Retinal pigment epithelial cell (primary cell): ENCODE data around the gene PTPN3.

Experiments used
- DNase-seq: peaks from one replicate; pipeline ENCODE4 v3.0.0-alpha.2; 2010; ENCODE audit warnings: low read depth
- H3K4me3 ChIP-seq: 2 replicates; pipeline ENCODE4 v1.5.1; 2011; ENCODE audit warnings: mild to moderate bottlenecking, low read length, control low read depth, moderate library complexity
- CTCF ChIP-seq: conservative IDR thresholded peaks from 2 replicates; pipeline ENCODE4 v1.5.1; 2011; ENCODE audit warnings: low read depth, low read length, control low read depth, inconsistent platforms

Gene PTPN3

GRCh38 chr9:109459423-109459822, 38.7 kb downstream of the PTPN3 start:
- H3K4me3 ChIP-seq, result no peak overlapping the region
- no peak for TF ChIP-seq CTCF
- DNase-seq, result no peak

DNA sequence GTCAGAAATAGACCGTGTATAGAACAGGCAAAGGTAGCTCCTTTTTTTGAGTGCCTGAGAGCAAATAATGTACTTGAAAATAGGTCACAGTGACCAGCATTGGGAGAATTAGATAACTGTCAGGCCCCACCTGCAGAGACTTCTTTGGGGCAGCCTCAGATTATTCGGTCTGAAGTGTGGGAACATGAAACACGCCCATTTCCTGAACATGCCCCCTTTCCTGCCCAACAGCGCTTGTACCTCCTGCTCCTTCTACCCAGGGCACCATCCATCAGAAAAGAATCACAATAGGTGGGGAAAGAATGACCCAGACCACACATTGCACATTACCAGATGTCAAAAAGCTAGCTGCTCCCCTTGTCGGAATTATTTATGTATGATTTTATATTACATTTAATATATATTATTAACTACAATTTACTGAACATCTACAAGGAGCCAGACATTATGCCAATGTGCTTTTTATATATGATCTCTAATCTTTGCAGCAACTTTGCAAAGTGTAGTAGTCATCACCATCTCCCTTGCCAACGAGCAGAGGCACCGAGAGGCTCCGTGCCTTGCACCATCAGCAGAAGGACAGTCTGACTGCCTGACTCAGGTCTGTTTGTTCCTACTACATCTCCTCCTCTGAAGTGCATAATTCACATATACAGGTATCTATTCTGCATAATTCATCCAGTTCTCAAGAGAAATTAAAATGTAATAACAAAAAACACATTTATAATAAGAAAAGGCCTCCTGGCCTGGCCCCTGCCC, 39.5 kb downstream of the PTPN3 start:
- no peak for DNase-seq
- H3K4me3 ChIP-seq, result no peak overlapping the region
- TF ChIP-seq CTCF, result no peak

DNA sequence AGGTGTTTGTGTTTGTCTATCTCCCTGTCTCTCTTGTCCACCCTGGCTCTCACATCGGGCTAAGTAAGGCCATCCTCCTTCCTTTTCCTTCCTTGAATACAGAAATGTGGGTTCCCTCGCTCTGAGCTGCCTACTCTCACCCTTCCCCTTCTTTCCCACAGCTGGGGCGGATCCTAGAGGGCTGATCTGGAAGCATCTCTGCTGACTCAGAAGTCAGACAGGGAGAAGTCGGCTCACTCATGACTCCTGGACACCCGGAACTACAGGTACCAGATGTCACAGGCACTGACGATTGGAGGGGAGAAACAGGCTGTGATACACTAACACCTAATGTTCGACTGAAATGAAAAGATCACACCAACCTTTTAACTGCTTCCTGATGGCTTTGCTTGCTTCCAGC, 41.3 kb downstream of the PTPN3 start:
- H3K4me3 ChIP-seq, result no peak overlapping the region
- DNase-seq, result no peak
- TF ChIP-seq CTCF, result no peak

DNA sequence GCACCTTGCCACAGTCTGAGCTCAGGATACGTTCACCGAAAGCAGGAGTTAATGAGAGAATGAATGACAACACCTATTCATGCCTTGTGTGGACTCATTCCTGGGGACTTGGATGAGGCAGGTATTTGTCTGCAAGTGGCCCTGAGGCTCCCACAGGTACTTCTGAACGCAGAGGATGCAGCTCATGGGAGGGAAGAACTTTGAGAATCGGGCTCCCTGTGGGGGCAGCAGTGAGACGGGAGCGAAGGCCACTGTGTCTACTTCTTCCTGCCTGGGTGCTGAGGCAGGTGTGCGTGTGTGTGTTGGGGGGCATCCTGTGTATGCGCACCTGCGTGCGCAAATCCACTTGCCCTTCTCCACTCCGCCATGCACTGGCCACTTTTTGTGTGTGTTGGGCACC, 42.2 kb downstream of the PTPN3 start:
- H3K4me3 ChIP-seq, result no peak overlapping the region
- TF ChIP-seq CTCF, result no peak
- no peak for DNase-seq

DNA sequence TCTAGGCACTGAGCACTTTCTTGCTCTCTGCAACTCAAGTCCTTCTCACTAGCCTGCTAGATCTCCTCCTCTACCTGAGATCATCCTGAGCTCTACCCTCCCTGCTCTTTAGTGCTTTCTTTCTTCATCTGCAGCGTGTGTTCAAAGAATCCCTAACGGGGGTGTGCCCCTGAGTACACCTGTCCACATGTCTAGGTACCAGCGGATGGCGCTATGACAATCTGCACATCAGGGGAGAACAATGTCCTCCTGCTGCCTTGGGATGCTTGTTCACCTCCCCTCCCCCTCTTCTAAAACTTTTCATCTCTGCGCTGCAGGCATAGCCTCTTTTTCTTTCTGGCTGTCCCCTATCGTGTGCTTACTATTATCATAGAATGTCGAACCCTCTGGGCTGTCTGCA, 42.7 kb downstream of the PTPN3 start:
- no peak overlapping the region for H3K4me3 ChIP-seq
- TF ChIP-seq CTCF, result peak; percentile 8
- no peak for DNase-seq

- no peak for TF ChIP-seq CTCF
- no peak overlapping the region for H3K4me3 ChIP-seq
- no peak for DNase-seq
Observed at GRCh38 chr9:109454601-109455155, 43.4 kb downstream of the PTPN3 start.

GRCh38 chr9:109454041-109454440, 44.1 kb downstream of the PTPN3 start:
- TF ChIP-seq CTCF, result no peak
- no peak overlapping the region for H3K4me3 ChIP-seq
- DNase-seq, result no peak
